HEK293 (cell line): ENCODE measurements around the gene CMBL.

Source experiments
- CTCF ChIA-PET: fragments of 350-600 bp; formaldehyde crosslinking; extraction: SDS; loops from one replicate; lab custom pipeline; 2021; ENCODE audit warnings: antibody characterized with exemption; lab: Yijun Ruan, JAX
- POLR2A ChIA-PET: fragments of 300-600 bp; formaldehyde crosslinking; extraction: SDS; loops from one replicate; lab custom pipeline; 2020; ENCODE audit warnings: antibody characterized with exemption, inconsistent platforms; lab: Yijun Ruan, JAX
- H3K27ac ChIP-seq: fragments of 200-500 bp; sonication (Bioruptor generic); 2 replicates; pipeline ENCODE4 v1.5.1; 2014; ENCODE audit warnings: low read depth, low read length, control low read depth, inconsistent platforms; ENCODE audit errors: extremely low read depth
- H3K36me3 ChIP-seq, 2 experiments: fragments of 200-500 bp in 1 of 2; sonication (Bioruptor generic) in 1 of 2; 1 replicate in 1 of 2; 2 replicates in 1 of 2; pipeline ENCODE4 v1.5.1; 2014 to 2017; ENCODE audit warnings: inconsistent platforms in 2 of 2, low read length in 2 of 2; ENCODE audit not compliant: control insufficient read depth in 2 of 2, insufficient read depth in 1 of 2
- H3K4me1 ChIP-seq: fragments of 200-500 bp; sonication (Bioruptor generic); 2 replicates; pipeline ENCODE4 v1.5.1; 2014; ENCODE audit warnings: mild to moderate bottlenecking, low read length, inconsistent platforms; ENCODE audit not compliant: control insufficient read depth, insufficient read depth
- H3K4me3 ChIP-seq: 2 replicates; pipeline ENCODE4 v1.5.1; 2011; ENCODE audit warnings: low read depth, mild to moderate bottlenecking, control low read depth, low read length, moderate library complexity
- H3K9me3 ChIP-seq: fragments of 200-500 bp; sonication (Bioruptor generic); 2 replicates; pipeline ENCODE4 v1.5.1; 2014; ENCODE audit warnings: low read depth, low read length, inconsistent platforms; ENCODE audit not compliant: control insufficient read depth, insufficient read depth
- EGR2 ChIP-seq: fragments of 450-650 bp; formaldehyde crosslinking; IDR thresholded peaks from 2 replicates; pipeline ENCODE4 v1.5.1; 2016; ENCODE audit warnings: low read depth, missing biosample characterization, missing genetic modification characterization
- HOXD13 ChIP-seq: sonication (generic); formaldehyde crosslinking; IDR thresholded peaks from 2 replicates; pipeline ENCODE4 v1.8.0; 2022; ENCODE audit warnings: missing genetic modification reagents, borderline replicate concordance
- KLF9 ChIP-seq: fragments of 450-650 bp; formaldehyde crosslinking; IDR thresholded peaks from 2 replicates; pipeline ENCODE4 v1.5.1; 2016; ENCODE audit warnings: missing biosample characterization, missing genetic modification characterization, low read depth
- ZBTB8A ChIP-seq: fragments of 450-650 bp; formaldehyde crosslinking; IDR thresholded peaks from 2 replicates; pipeline ENCODE4 v1.5.1; 2016; ENCODE audit warnings: missing biosample characterization, missing genetic modification characterization
- ZFP3 ChIP-seq: fragments of 450-650 bp; formaldehyde crosslinking; IDR thresholded peaks from 2 replicates; pipeline ENCODE4 v1.5.1; 2016; ENCODE audit warnings: low read depth, missing biosample characterization, missing genetic modification characterization
- ZNF121 ChIP-seq: fragments of 450-650 bp; formaldehyde crosslinking; IDR thresholded peaks from 2 replicates; pipeline ENCODE4 v1.5.1; 2016; ENCODE audit warnings: missing biosample characterization, missing genetic modification characterization
- ZNF2 ChIP-seq: fragments of 450-650 bp; formaldehyde crosslinking; IDR thresholded peaks from 2 replicates; pipeline ENCODE4 v1.5.1; 2016; ENCODE audit warnings: missing biosample characterization, missing genetic modification characterization
- ZNF274 ChIP-seq, 2 experiments: fragments of 200-500 bp in 1 of 2; fragments of 450-650 bp in 1 of 2; sonication (Bioruptor generic) in 1 of 2; formaldehyde crosslinking in 1 of 2; IDR thresholded peaks; 2 replicates each; pipeline versions ENCODE4 v1.5.1 to v1.6.1; 2014 to 2016; ENCODE audit warnings: borderline replicate concordance in 1 of 2, inconsistent platforms in 1 of 2, low read length in 1 of 2, missing biosample characterization in 1 of 2, missing genetic modification characterization in 1 of 2
- ZNF341 ChIP-seq: fragments of 450-650 bp; formaldehyde crosslinking; IDR thresholded peaks from 2 replicates; pipeline ENCODE4; 2016; ENCODE audit warnings: low read depth, missing biosample characterization, missing genetic modification characterization
- ZNF529 ChIP-seq: fragments of 450-650 bp; formaldehyde crosslinking; IDR thresholded peaks from 2 replicates; pipeline ENCODE4 v1.5.1; 2017; ENCODE audit warnings: missing genetic modification characterization, missing biosample characterization; ENCODE audit not compliant: insufficient replicate concordance
- ZNF561 ChIP-seq: fragments of 450-650 bp; IDR thresholded peaks from 2 replicates; pipeline ENCODE4 v1.5.1; 2018; ENCODE audit warnings: missing biosample characterization, missing genetic modification characterization, borderline replicate concordance
- ZNF629 ChIP-seq: fragments of 450-650 bp; formaldehyde crosslinking; IDR thresholded peaks from 2 replicates; pipeline ENCODE4 v1.5.1; 2017; ENCODE audit warnings: missing biosample characterization, missing genetic modification characterization
- ZNF704 ChIP-seq: fragments of 450-650 bp; formaldehyde crosslinking; IDR thresholded peaks from 2 replicates; pipeline ENCODE4 v1.5.1; 2016; ENCODE audit warnings: missing biosample characterization, missing genetic modification characterization
- ZNF830 ChIP-seq: fragments of 450-650 bp; IDR thresholded peaks from 2 replicates; pipeline ENCODE4 v1.5.0; 2018; ENCODE audit warnings: missing biosample characterization, missing genetic modification characterization, low read depth, mild to moderate bottlenecking, moderate library complexity
- ZSCAN4 ChIP-seq: fragments of 450-650 bp; formaldehyde crosslinking; IDR thresholded peaks from 2 replicates; pipeline ENCODE4 v1.5.1; 2017; ENCODE audit warnings: missing biosample characterization, missing genetic modification characterization
- TF ChIP-seq, protein P1 (sequence below): fragments of 450-650 bp; formaldehyde crosslinking; IDR thresholded peaks from 2 replicates; pipeline ENCODE4 v1.5.1; 2016; ENCODE audit warnings: missing biosample characterization, missing genetic modification characterization
- TF ChIP-seq, protein P2 (sequence below): fragments of 450-650 bp; formaldehyde crosslinking; IDR thresholded peaks from 2 replicates; pipeline ENCODE4 v1.5.1; 2016; ENCODE audit warnings: missing biosample characterization, missing genetic modification characterization
- TF ChIP-seq, protein P3 (sequence below): fragments of 450-650 bp; formaldehyde crosslinking; IDR thresholded peaks from 2 replicates; pipeline ENCODE4 v1.5.1; 2016; ENCODE audit warnings: missing biosample characterization, missing genetic modification characterization

The CMBL gene

DNA sequence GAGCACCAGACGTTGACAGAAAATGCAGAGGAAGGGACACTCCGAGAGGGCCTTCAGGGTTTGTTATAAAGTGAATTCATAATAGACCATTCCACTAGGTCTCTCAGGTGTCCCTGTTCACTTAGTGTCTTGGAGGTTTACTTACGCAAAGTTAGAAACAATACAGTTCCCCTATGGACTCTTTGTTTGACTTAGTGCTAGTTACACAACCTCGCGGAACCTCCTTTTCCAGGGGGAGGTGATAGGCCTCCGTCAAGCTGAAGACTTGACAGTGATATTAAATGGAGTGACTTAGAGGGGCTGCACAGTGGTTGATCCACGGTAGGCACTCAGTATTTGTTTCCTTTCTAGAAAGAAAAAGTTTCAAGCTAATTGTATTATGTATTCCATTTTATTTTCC lies 56.3 kb downstream of the CMBL start:
- Histone ChIP-seq H3K4me1 (peaks cover 17% of the 10 kb centered on the region), H3K4me3 (peak overlapping the region; percentile 96), H3K36me3 (peaks cover 38 to 51% of the 10 kb centered on the region in 2 experiments), H3K27ac (peak overlapping the region; percentile 90; the same call in 1 of the 2 replicates), H3K9me3 (no peaks in the 10 kb centered on the region)
- ChIA-PET POLR2A (interaction anchor here (1.4 to 3.3 kb wide), 4 partner anchors 8 to 101 kb away, joined by 5 to 25 read pairs (median 11); partner anchors contain the start of gene MARCHF6), CTCF (interaction anchor here (0.5 to 1.4 kb wide), 3 partner anchors 172 to 376 kb away, joined by 3 to 5 read pairs (median 4); no protein-coding TSS in a partner anchor)
- TF ChIP-seq ZSCAN4 (tag by site-specific recombination) = no peak
- no peak for TF ChIP-seq ZFP3 (tag by site-specific recombination)
- TF ChIP-seq KLF9 (tag by site-specific recombination) = no peak
- TF ChIP-seq, protein P1, sequence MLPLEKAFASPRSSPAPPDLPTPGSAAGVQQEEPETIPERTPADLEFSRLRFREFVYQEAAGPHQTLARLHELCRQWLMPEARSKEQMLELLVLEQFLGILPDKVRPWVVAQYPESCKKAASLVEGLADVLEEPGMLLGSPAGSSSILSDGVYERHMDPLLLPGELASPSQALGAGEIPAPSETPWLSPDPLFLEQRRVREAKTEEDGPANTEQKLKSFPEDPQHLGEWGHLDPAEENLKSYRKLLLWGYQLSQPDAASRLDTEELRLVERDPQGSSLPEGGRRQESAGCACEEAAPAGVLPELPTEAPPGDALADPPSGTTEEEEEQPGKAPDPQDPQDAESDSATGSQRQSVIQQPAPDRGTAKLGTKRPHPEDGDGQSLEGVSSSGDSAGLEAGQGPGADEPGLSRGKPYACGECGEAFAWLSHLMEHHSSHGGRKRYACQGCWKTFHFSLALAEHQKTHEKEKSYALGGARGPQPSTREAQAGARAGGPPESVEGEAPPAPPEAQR (tag by site-specific recombination) = no peak
- TF ChIP-seq ZNF529 = no peak
- TF ChIP-seq ZNF830 (tag by site-specific recombination) = no peak
- no peak for TF ChIP-seq ZBTB8A (tag by site-specific recombination)
- no peak for TF ChIP-seq ZNF274 (IDR thresholded peaks at IDR 0.05; ENCODE audit: low read length)
- TF ChIP-seq ZNF274 (tag by site-specific recombination; IDR thresholded peaks at IDR 0.05; ENCODE audit: borderline replicate concordance) = no peak
- no peak for TF ChIP-seq EGR2 (tag by site-specific recombination)

DNA sequence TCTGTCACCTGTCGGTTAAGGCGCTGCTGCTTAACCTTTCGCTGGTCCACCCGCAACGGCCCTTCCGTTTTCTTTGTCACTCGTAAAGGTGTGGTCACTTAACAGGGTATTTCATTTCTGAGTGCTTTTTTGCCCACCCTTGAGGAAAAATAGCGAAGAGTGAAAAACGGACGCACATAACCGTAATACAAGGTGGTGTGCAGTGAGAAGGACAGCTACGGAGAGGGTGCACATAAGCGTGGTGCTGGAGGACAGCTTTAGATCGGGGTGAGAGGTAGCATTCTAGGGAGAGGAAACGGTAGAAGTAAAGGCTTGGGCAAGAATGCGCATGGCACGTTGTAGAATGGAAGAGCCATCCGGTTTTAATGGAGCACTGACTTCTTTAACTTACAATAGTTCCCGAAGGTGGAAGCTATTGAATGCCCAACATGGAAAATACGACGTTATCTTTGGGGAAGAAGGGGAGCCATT lies 56.9 kb downstream of the CMBL start:
- Histone ChIP-seq H3K9me3 (no peaks in the 10 kb centered on the region), H3K4me3 (peak overlapping the region; percentile 96), H3K4me1 (peaks cover 17% of the 10 kb centered on the region), H3K27ac (peak overlapping the region; percentile 90), H3K36me3 (peaks cover 32 to 45% of the 10 kb centered on the region in 2 experiments)
- ChIA-PET CTCF (interaction anchor here (0.6 to 1.4 kb wide), 3 partner anchors 173 to 1258 kb away, joined by 3 to 4 read pairs (median 3); no protein-coding TSS in a partner anchor), POLR2A (interaction anchor here (1.4 to 3.3 kb wide), 6 partner anchors 9 to 107 kb away, joined by 4 to 25 read pairs (median 8); partner anchors contain the start of gene MARCHF6)
- TF ChIP-seq, protein P2, sequence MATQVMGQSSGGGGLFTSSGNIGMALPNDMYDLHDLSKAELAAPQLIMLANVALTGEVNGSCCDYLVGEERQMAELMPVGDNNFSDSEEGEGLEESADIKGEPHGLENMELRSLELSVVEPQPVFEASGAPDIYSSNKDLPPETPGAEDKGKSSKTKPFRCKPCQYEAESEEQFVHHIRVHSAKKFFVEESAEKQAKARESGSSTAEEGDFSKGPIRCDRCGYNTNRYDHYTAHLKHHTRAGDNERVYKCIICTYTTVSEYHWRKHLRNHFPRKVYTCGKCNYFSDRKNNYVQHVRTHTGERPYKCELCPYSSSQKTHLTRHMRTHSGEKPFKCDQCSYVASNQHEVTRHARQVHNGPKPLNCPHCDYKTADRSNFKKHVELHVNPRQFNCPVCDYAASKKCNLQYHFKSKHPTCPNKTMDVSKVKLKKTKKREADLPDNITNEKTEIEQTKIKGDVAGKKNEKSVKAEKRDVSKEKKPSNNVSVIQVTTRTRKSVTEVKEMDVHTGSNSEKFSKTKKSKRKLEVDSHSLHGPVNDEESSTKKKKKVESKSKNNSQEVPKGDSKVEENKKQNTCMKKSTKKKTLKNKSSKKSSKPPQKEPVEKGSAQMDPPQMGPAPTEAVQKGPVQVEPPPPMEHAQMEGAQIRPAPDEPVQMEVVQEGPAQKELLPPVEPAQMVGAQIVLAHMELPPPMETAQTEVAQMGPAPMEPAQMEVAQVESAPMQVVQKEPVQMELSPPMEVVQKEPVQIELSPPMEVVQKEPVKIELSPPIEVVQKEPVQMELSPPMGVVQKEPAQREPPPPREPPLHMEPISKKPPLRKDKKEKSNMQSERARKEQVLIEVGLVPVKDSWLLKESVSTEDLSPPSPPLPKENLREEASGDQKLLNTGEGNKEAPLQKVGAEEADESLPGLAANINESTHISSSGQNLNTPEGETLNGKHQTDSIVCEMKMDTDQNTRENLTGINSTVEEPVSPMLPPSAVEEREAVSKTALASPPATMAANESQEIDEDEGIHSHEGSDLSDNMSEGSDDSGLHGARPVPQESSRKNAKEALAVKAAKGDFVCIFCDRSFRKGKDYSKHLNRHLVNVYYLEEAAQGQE = peak; percentile 89
- TF ChIP-seq ZNF629 (tag by site-specific recombination) (no peak), HOXD13 (no peak), ZNF2 (no peak), ZNF704 (tag by site-specific recombination) (no peak), ZNF341 (tag by site-specific recombination) (peak; percentile 65), ZNF561 (tag by site-specific recombination) (no peak), ZNF121 (no peak)
- TF ChIP-seq, protein P3, sequence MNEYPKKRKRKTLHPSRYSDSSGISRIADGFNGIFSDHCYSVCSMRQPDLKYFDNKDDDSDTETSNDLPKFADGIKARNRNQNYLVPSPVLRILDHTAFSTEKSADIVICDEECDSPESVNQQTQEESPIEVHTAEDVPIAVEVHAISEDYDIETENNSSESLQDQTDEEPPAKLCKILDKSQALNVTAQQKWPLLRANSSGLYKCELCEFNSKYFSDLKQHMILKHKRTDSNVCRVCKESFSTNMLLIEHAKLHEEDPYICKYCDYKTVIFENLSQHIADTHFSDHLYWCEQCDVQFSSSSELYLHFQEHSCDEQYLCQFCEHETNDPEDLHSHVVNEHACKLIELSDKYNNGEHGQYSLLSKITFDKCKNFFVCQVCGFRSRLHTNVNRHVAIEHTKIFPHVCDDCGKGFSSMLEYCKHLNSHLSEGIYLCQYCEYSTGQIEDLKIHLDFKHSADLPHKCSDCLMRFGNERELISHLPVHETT (tag by site-specific recombination) = no peak
